IMR-90 (cell line): ENCODE data around the gene MICALL2. TPM values are rescaled to one million over a fixed set of nuclear protein-coding genes. Genes with fewer than 3 reads are reported as not detected.

Source experiments
- ATAC-seq: fragments of 200-7000 bp; cut with Tn5 transposase; 2 replicates; pipeline ENCODE4 v1.9.1; 2020; ENCODE audit warnings: low read depth, mild to moderate bottlenecking, moderate library complexity
- BruUV-seq: library from RNA; stranded (reverse); fragments of 400-500 nt; replicated peaks from 2 replicates; lab custom pipeline; 2021; lab: Mats Ljungman, UMichigan
- CTCF ChIA-PET: fragments of 300-600 bp; formaldehyde crosslinking; extraction: SDS; loops from one replicate; lab custom pipeline; 2021; ENCODE audit warnings: antibody characterized with exemption; lab: Yijun Ruan, JAX
- POLR2A ChIA-PET: fragments of 300-600 bp; sonication (Branson Sonifier 250); formaldehyde crosslinking; loops from one replicate; lab custom pipeline; 2022; ENCODE audit warnings: antibody characterized with exemption; ENCODE audit not compliant: unreplicated experiment; lab: Charles Lee
- DNase-seq: peaks from one replicate; pipeline ENCODE4 v3.0.0; 2013
- H2AFZ ChIP-seq: replicated peaks from 2 replicates; pipeline ENCODE3; 2013; ENCODE audit warnings: low read length, mild to moderate bottlenecking; ENCODE audit not compliant: poor library complexity
- H2AK5ac ChIP-seq: 2 replicates; pipeline ENCODE4 v1.6.1; 2013; ENCODE audit warnings: low read depth, low read length, inconsistent platforms
- H2AK9ac ChIP-seq: replicated peaks from 2 replicates; pipeline ENCODE3; 2013; ENCODE audit warnings: mild to moderate bottlenecking, low read depth, low read length, moderate library complexity; ENCODE audit not compliant: poor library complexity
- H2BK120ac ChIP-seq: 2 replicates; pipeline ENCODE4 v1.6.1; 2013; ENCODE audit warnings: low read depth, low read length, inconsistent platforms
- H2BK15ac ChIP-seq: 3 replicates; pipeline ENCODE4 v1.6.1; 2013; ENCODE audit warnings: low read depth, low read length, inconsistent platforms
- H2BK20ac ChIP-seq: 2 replicates; pipeline ENCODE4 v1.6.1; 2013; ENCODE audit warnings: low read depth, mild to moderate bottlenecking, inconsistent platforms, low read length, moderate library complexity
- H2BK5ac ChIP-seq: 2 replicates; pipeline ENCODE4 v1.6.1; 2013; ENCODE audit warnings: mild to moderate bottlenecking, low read depth, low read length, inconsistent platforms; ENCODE audit not compliant: poor library complexity, severe bottlenecking
- H3K14ac ChIP-seq: replicated peaks from 2 replicates; pipeline ENCODE4 v1.6.1; 2013; ENCODE audit warnings: low read depth, low read length, inconsistent platforms
- H3K18ac ChIP-seq: 2 replicates; pipeline ENCODE4 v1.6.1; 2013; ENCODE audit warnings: low read depth, low read length, control low read depth
- H3K23ac ChIP-seq: 2 replicates; pipeline ENCODE4 v1.6.1; 2013; ENCODE audit warnings: low read depth, low read length, inconsistent platforms
- H3K27ac ChIP-seq: 2 replicates; pipeline ENCODE4 v1.5.1; 2013; ENCODE audit warnings: mild to moderate bottlenecking, control low read depth, low read length; ENCODE audit not compliant: insufficient read depth
- H3K27me3 ChIP-seq: 2 replicates; pipeline ENCODE4 v1.6.1; 2013; ENCODE audit warnings: low read length; ENCODE audit not compliant: control insufficient read depth, insufficient read depth
- H3K36me3 ChIP-seq: 2 replicates; pipeline ENCODE4 v1.6.1; 2013; ENCODE audit warnings: low read length, mixed read lengths; ENCODE audit not compliant: control insufficient read depth, insufficient read depth
- H3K4ac ChIP-seq: 2 replicates; pipeline ENCODE4 v1.6.1; 2013; ENCODE audit warnings: low read depth, low read length, inconsistent platforms
- H3K4me1 ChIP-seq: 2 replicates; pipeline ENCODE4 v1.6.1; 2013; ENCODE audit warnings: low read length, mixed read lengths; ENCODE audit not compliant: control insufficient read depth, insufficient read depth
- H3K4me2 ChIP-seq: 2 replicates; pipeline ENCODE4 v1.6.1; 2013; ENCODE audit warnings: low read depth, mild to moderate bottlenecking, control low read depth, low read length, moderate library complexity
- H3K4me3 ChIP-seq: 2 replicates; pipeline ENCODE4 v1.5.1; 2013; ENCODE audit warnings: low read depth, mild to moderate bottlenecking, control low read depth, low read length, moderate library complexity; ENCODE audit not compliant: insufficient read depth
- H3K56ac ChIP-seq: 2 replicates; pipeline ENCODE4 v1.6.1; 2013; ENCODE audit warnings: low read length, inconsistent platforms; ENCODE audit not compliant: insufficient read depth; ENCODE audit errors: extremely low read depth
- H3K79me1 ChIP-seq, 2 experiments: 2 replicates each; pipeline ENCODE4 v1.6.1; 2013; ENCODE audit warnings: low read length in 2 of 2, inconsistent platforms in 1 of 2, low read depth in 1 of 2
- H3K9ac ChIP-seq: 2 replicates; pipeline ENCODE4 v1.6.1; 2013; ENCODE audit warnings: low read depth, low read length, control low read depth
- H3K9me1 ChIP-seq: 2 replicates; pipeline ENCODE4 v1.6.1; 2013; ENCODE audit warnings: low read length, inconsistent platforms; ENCODE audit not compliant: insufficient read depth
- H3K9me3 ChIP-seq: 2 replicates; pipeline ENCODE4 v1.6.1; 2013; ENCODE audit warnings: low read length; ENCODE audit not compliant: control insufficient read depth, insufficient read depth
- H4K20me1 ChIP-seq: 2 replicates; pipeline ENCODE4 v1.6.1; 2013; ENCODE audit warnings: low read length, inconsistent platforms; ENCODE audit not compliant: insufficient read depth
- H4K5ac ChIP-seq: 2 replicates; pipeline ENCODE4 v1.6.1; 2013; ENCODE audit warnings: mild to moderate bottlenecking, low read depth, low read length, control low read depth
- H4K8ac ChIP-seq, 2 experiments: 2 replicates each; pipeline ENCODE4 v1.6.1; 2013; ENCODE audit warnings: low read depth in 2 of 2, low read length in 2 of 2, control low read depth in 1 of 2, inconsistent platforms in 1 of 2
- H4K91ac ChIP-seq: 2 replicates; pipeline ENCODE4 v1.6.1; 2013; ENCODE audit warnings: low read depth, low read length, inconsistent platforms; ENCODE audit not compliant: insufficient read depth
- BHLHE40 ChIP-seq: fragments of 150-350 bp; IDR thresholded peaks from 2 replicates; pipeline ENCODE4 v1.6.1; 2016; ENCODE audit warnings: mild to moderate bottlenecking, low read depth, low read length
- CEBPB ChIP-seq: IDR thresholded peaks from 2 replicates; pipeline ENCODE4 v1.6.1; 2012; ENCODE audit warnings: low read depth, low read length, improper control_type of control experiment
- CTCF ChIP-seq: conservative IDR thresholded peaks from 2 replicates; pipeline ENCODE4 v1.5.1; 2012; ENCODE audit warnings: mild to moderate bottlenecking, low read depth, low read length, improper control_type of control experiment
- RFX5 ChIP-seq: IDR thresholded peaks from 2 replicates; pipeline ENCODE4 v1.8.0; 2012; ENCODE audit warnings: low read depth, mild to moderate bottlenecking, low read length, moderate library complexity
- SMC3 ChIP-seq: fragments of 150-350 bp; IDR thresholded peaks from 2 replicates; pipeline ENCODE4 v1.6.1; 2016; ENCODE audit warnings: low read depth, mild to moderate bottlenecking, antibody characterized with exemption, low read length, moderate library complexity
- USF2 ChIP-seq: fragments of 150-350 bp; IDR thresholded peaks from 2 replicates; pipeline ENCODE4 v1.6.1; 2017; ENCODE audit warnings: mild to moderate bottlenecking, antibody characterized with exemption, low read length, low read depth
- WGBS, 2 experiments: methylation state at CpG; one replicate each; pipeline versions ENCODE4 v1.1.5 to v1.1.7; 2013; ENCODE audit warnings: missing lambda C conversion rate in 2 of 2; ENCODE audit not compliant: insufficient read length in 1 of 2; ENCODE audit errors: extremely low coverage in 2 of 2; 5-methylcytosine and 5-hydroxymethylcytosine counted together
- dilution Hi-C: fragments of 300-500 bp; cut with HindIII; formaldehyde crosslinking; loops from one replicate; pipeline ENCODE4 v1.14.3; 2018; ENCODE audit warnings: low sequenced_read_pairs; ENCODE audit not compliant: unreplicated experiment
- in situ Hi-C: fragments of 300-500 bp; cut with MboI; formaldehyde crosslinking; loops from 3 replicates; pipeline ENCODE4 v1.14.3; 2019; ENCODE audit warnings: low sequenced_read_pairs, inconsistent platforms, mixed read lengths
- intact Hi-C: fragments of 100-400 bp; cut with micrococcal nuclease; formaldehyde crosslinking; loops from 2 replicates; pipeline ENCODE4 v1.10.0; 2022
- polyA plus RNA-seq, 3 experiments: library from polyadenylated mRNA; depleted of rRNA; stranded (reverse); fragments of >200 nt; gene quantifications; 2 replicates each; pipeline ENCODE4 v1.2.3, GENCODE V29; 2012; ENCODE audit warnings: low replicate concordance in 1 of 3
- total RNA-seq: library from RNA; depleted of rRNA; stranded (reverse); fragments of >200 nt; gene quantifications from 2 replicates; pipeline ENCODE4 v1.2.3, GENCODE V29; 2012

The MICALL2 gene
- total and polyA plus RNA-seq, 2 of the 4 experiments (the other 2 are of a cell fraction), result 6.6 to 34.1 TPM

GRCh38 chr7:1475393-1475792 is 16.1 kb upstream of the MICALL2 start:
- Histone ChIP-seq H2BK15ac (no peak overlapping the region), H2AK5ac (no peak overlapping the region), H3K4me3 (no peak overlapping the region), H3K4me2 (no peak overlapping the region), H2BK20ac (no peak overlapping the region), H3K79me1 (no peaks in the 10 kb centered on the region), H4K20me1 (peaks cover 3% of the 10 kb centered on the region; the same call in 1 of the 2 replicates), H3K4me1 (no peaks in the 10 kb centered on the region), H3K27me3 (no peaks in the 10 kb centered on the region), H2AFZ (no peak overlapping the region), H3K23ac (no peak overlapping the region), H3K56ac (no peak overlapping the region), H3K27ac (no peak overlapping the region), H3K9me3 (no peaks in the 10 kb centered on the region), H3K14ac (no peak overlapping the region), H2BK120ac (no peak overlapping the region), H3K9ac (no peak overlapping the region), H2AK9ac (peak overlapping the region; percentile 28), H4K91ac (no peak overlapping the region), H2BK5ac (no peak overlapping the region), H3K36me3 (peaks cover 72% of the 10 kb centered on the region), H4K5ac (no peak overlapping the region), H3K4ac (no peak overlapping the region), H3K18ac (no peak overlapping the region), H3K9me1 (no peaks in the 10 kb centered on the region), H4K8ac (no peak overlapping the region)
- ATAC-seq, result no peak
- CTCF ChIA-PET, result interaction anchor here (1.5 kb wide), 1 partner anchor 15 kb away, joined by 8 read pairs; no protein-coding TSS in a partner anchor
- TF ChIP-seq SMC3 (no peak), RFX5 (no peak), USF2 (no peak), CEBPB (no peak), CTCF (no peak), BHLHE40 (no peak)
- intact Hi-C loops (loop anchor here (2.0 kb wide), 1 partner anchor 43 kb away; no protein-coding TSS in a partner anchor), dilution Hi-C loops (no loop called here), in situ Hi-C loops (no loop called here)
- DNase-seq, result no peak
- BruUV-seq, result no TSS peak
- 96% methylated on average over 13 of the region's 17 CpGs; no CpG with 5 or more reads in 1 of the 2 experiments for WGBS, 2 experiments
- POLR2A ChIA-PET, result no interaction called here
